ENCODE data around the gene KCNMB1. TPM values are rescaled to one million over a fixed set of nuclear protein-coding genes. Genes with fewer than 3 reads are reported as not detected.
"Not testable (repeated sequence)": the region's sequence is repeated elsewhere in the genome, so short reads cannot be mapped to it uniquely, and the experiment has no call there.

Gene KCNMB1
- total RNA-seq, 2 experiments from 2014 or later = not detected

- Mint-ChIP-seq H3K4me3 (no peak overlapping the region), H3K36me3 (no peaks in the 10 kb centered on the region), H3K9me3 (ENCODE audit: low read depth) (no peaks in the 10 kb centered on the region), H3K27ac (no peak overlapping the region), H3K27me3 (peaks cover 41% of the 10 kb centered on the region), H3K4me1 (peaks cover 3% of the 10 kb centered on the region)
- DNase-seq (no peak), ATAC-seq (no peak)
- CTCF ChIA-PET = no interaction called here
Observed at GRCh38 chr5:170386743-170387395, 2.3 kb downstream of the KCNMB1 start.

- H3K27ac Mint-ChIP-seq = no peak overlapping the region
- H3K4me3 Mint-ChIP-seq = no peak overlapping the region
- peaks cover 28% of the 10 kb centered on the region for H3K27me3 Mint-ChIP-seq
- no peaks in the 10 kb centered on the region for H3K4me1 Mint-ChIP-seq
- CTCF ChIA-PET = no interaction called here
- ATAC-seq (no peak), DNase-seq (no peak)
- H3K36me3 Mint-ChIP-seq = no peaks in the 10 kb centered on the region
- no peaks in the 10 kb centered on the region for H3K9me3 Mint-ChIP-seq (ENCODE audit: low read depth)
Observed at GRCh38 chr5:170383227-170383626, 5.9 kb downstream of the KCNMB1 start.

GRCh38 chr5:170382790-170383189 is 6.4 kb downstream of the KCNMB1 start:
- CTCF ChIA-PET = no interaction called here
- no peak for ATAC-seq
- Mint-ChIP-seq H3K27ac (no peak overlapping the region), H3K4me3 (no peak overlapping the region), H3K4me1 (no peaks in the 10 kb centered on the region), H3K36me3 (no peaks in the 10 kb centered on the region), H3K27me3 (peaks cover 25% of the 10 kb centered on the region), H3K9me3 (ENCODE audit: low read depth) (no peaks in the 10 kb centered on the region)
- DNase-seq = no peak

- ATAC-seq (no peak), DNase-seq (no peak)
- Mint-ChIP-seq H3K27ac (no peak overlapping the region), H3K9me3 (ENCODE audit: low read depth) (no peaks in the 10 kb centered on the region), H3K4me1 (no peaks in the 10 kb centered on the region), H3K4me3 (no peak overlapping the region), H3K27me3 (peaks cover 13% of the 10 kb centered on the region), H3K36me3 (no peaks in the 10 kb centered on the region)
- CTCF ChIA-PET = interaction anchor here (1.2 to 1.5 kb wide), 2 partner anchors 55 to 113 kb away, joined by 3 to 5 read pairs; no protein-coding TSS in a partner anchor
Observed at GRCh38 chr5:170380361-170380951, 8.7 kb downstream of the KCNMB1 start.

GRCh38 chr5:170378740-170379139 is 10.4 kb downstream of the KCNMB1 start:
- CTCF ChIA-PET = no interaction called here
- no peaks in the 10 kb centered on the region for H3K9me3 Mint-ChIP-seq (ENCODE audit: low read depth)
- ATAC-seq (no peak), DNase-seq (no peak)
- H3K4me3 Mint-ChIP-seq = no peak overlapping the region
- no peak overlapping the region for H3K27ac Mint-ChIP-seq
- no peaks in the 10 kb centered on the region for H3K36me3 Mint-ChIP-seq
- H3K4me1 Mint-ChIP-seq = no peaks in the 10 kb centered on the region
- H3K27me3 Mint-ChIP-seq = peaks cover 12% of the 10 kb centered on the region

- H3K27me3 Mint-ChIP-seq = peaks cover 21% of the 10 kb centered on the region
- H3K36me3 Mint-ChIP-seq = no peaks in the 10 kb centered on the region
- CTCF ChIA-PET = interaction anchor here (0.7 kb wide), 1 partner anchor 151 kb away, joined by 3 read pairs; no protein-coding TSS in a partner anchor
- H3K27ac Mint-ChIP-seq = no peak overlapping the region
- no peaks in the 10 kb centered on the region for H3K9me3 Mint-ChIP-seq (ENCODE audit: low read depth)
- H3K4me1 Mint-ChIP-seq = no peaks in the 10 kb centered on the region
- H3K4me3 Mint-ChIP-seq = no peak overlapping the region
- no peak for ATAC-seq
- DNase-seq = no peak
Observed at GRCh38 chr5:170377027-170377426, 12.1 kb downstream of the KCNMB1 start.

GRCh38 chr5:170376526-170376925 is 12.6 kb downstream of the KCNMB1 start:
- CTCF ChIA-PET = interaction anchor here (0.7 kb wide), 1 partner anchor 151 kb away, joined by 3 read pairs; no protein-coding TSS in a partner anchor
- H3K36me3 Mint-ChIP-seq; ATAC-seq; H3K27ac Mint-ChIP-seq; H3K4me1 Mint-ChIP-seq; H3K9me3 Mint-ChIP-seq (ENCODE audit: low read depth); H3K4me3 Mint-ChIP-seq; DNase-seq: not testable (repeated sequence)
- peaks cover 26% of the 10 kb centered on the region for H3K27me3 Mint-ChIP-seq

- DNase-seq (no peak), ATAC-seq (no peak)
- no peak overlapping the region for H3K4me3 Mint-ChIP-seq
- no peaks in the 10 kb centered on the region for H3K9me3 Mint-ChIP-seq (ENCODE audit: low read depth)
- no peaks in the 10 kb centered on the region for H3K36me3 Mint-ChIP-seq
- CTCF ChIA-PET = interaction anchor here (1.5 kb wide), 1 partner anchor 48 kb away, joined by 5 read pairs; no protein-coding TSS in a partner anchor
- no peaks in the 10 kb centered on the region for H3K4me1 Mint-ChIP-seq
- no peak overlapping the region for H3K27ac Mint-ChIP-seq
- H3K27me3 Mint-ChIP-seq = peaks cover 37% of the 10 kb centered on the region
Observed at GRCh38 chr5:170375283-170375682, 13.9 kb downstream of the KCNMB1 start.

GRCh38 chr5:170372971-170373370 is 16.2 kb downstream of the KCNMB1 start:
- DNase-seq = no peak
- H3K36me3 Mint-ChIP-seq = no peaks in the 10 kb centered on the region
- peaks cover 51% of the 10 kb centered on the region for H3K27me3 Mint-ChIP-seq
- ATAC-seq = no peak
- no peak overlapping the region for H3K27ac Mint-ChIP-seq
- H3K4me3 Mint-ChIP-seq = no peak overlapping the region
- H3K9me3 Mint-ChIP-seq (ENCODE audit: low read depth) = no peaks in the 10 kb centered on the region
- CTCF ChIA-PET = interaction anchor here (1.5 kb wide), 1 partner anchor 147 kb away, joined by 4 read pairs; no protein-coding TSS in a partner anchor
- no peaks in the 10 kb centered on the region for H3K4me1 Mint-ChIP-seq

GRCh38 chr5:170368586-170368985 is 20.6 kb downstream of the KCNMB1 start:
- Mint-ChIP-seq H3K9me3 (ENCODE audit: low read depth) (no peaks in the 10 kb centered on the region), H3K36me3 (no peaks in the 10 kb centered on the region), H3K27ac (no peak overlapping the region), H3K4me1 (no peaks in the 10 kb centered on the region), H3K27me3 (peaks cover 38% of the 10 kb centered on the region), H3K4me3 (no peak overlapping the region)
- DNase-seq (no peak), ATAC-seq (no peak)
- CTCF ChIA-PET = no interaction called here

GRCh38 chr5:170366276-170366675 is 22.9 kb downstream of the KCNMB1 start:
- Mint-ChIP-seq H3K36me3 (no peaks in the 10 kb centered on the region), H3K27ac (no peak overlapping the region), H3K27me3 (peaks cover 23% of the 10 kb centered on the region), H3K4me3 (no peak overlapping the region), H3K4me1 (no peaks in the 10 kb centered on the region), H3K9me3 (ENCODE audit: low read depth) (no peaks in the 10 kb centered on the region)
- CTCF ChIA-PET = no interaction called here
- DNase-seq (no peak), ATAC-seq (no peak)

- CTCF ChIA-PET = no interaction called here
- Mint-ChIP-seq H3K9me3 (ENCODE audit: low read depth) (no peaks in the 10 kb centered on the region), H3K27ac (no peak overlapping the region), H3K36me3 (no peaks in the 10 kb centered on the region), H3K4me3 (no peak overlapping the region), H3K4me1 (no peaks in the 10 kb centered on the region), H3K27me3 (peaks cover 20% of the 10 kb centered on the region)
- no peak for ATAC-seq
- DNase-seq = no peak
Observed at GRCh38 chr5:170365831-170366230, 23.3 kb downstream of the KCNMB1 start.

GRCh38 chr5:170365011-170365410 is 24.2 kb downstream of the KCNMB1 start:
- ATAC-seq = no peak
- H3K4me1 Mint-ChIP-seq = no peaks in the 10 kb centered on the region
- no peak overlapping the region for H3K27ac Mint-ChIP-seq
- CTCF ChIA-PET = no interaction called here
- H3K27me3 Mint-ChIP-seq = peaks cover 11% of the 10 kb centered on the region
- H3K4me3 Mint-ChIP-seq = no peak overlapping the region
- H3K9me3 Mint-ChIP-seq (ENCODE audit: low read depth) = no peaks in the 10 kb centered on the region
- H3K36me3 Mint-ChIP-seq = no peaks in the 10 kb centered on the region
- no peak for DNase-seq

GRCh38 chr5:170363671-170364070 is 25.5 kb downstream of the KCNMB1 start:
- no peak for ATAC-seq
- CTCF ChIA-PET = no interaction called here
- Mint-ChIP-seq H3K4me1 (no peaks in the 10 kb centered on the region), H3K9me3 (ENCODE audit: low read depth) (no peaks in the 10 kb centered on the region), H3K36me3 (no peaks in the 10 kb centered on the region), H3K4me3 (no peak overlapping the region), H3K27me3 (peaks cover 3% of the 10 kb centered on the region), H3K27ac (no peak overlapping the region)
- DNase-seq = no peak

All from activated CD8-positive, alpha-beta memory T cell treated with anti-CD3 and anti-CD28 coated beads, Interleukin-2, amount 10 ng/mL, durations not matched to agents 7 days and 5 days (primary cell).